ENCODE data around the gene GINS3.

The GINS3 gene

GRCh38 chr16:58425756-58426494, 33.7 kb downstream of the GINS3 start:
- no peak for TF ChIP-seq CTCF (IDR thresholded peaks at IDR 0.05; ENCODE audit: low read depth, low read length)
- H3K4me3 ChIP-seq (ENCODE audit: low read depth, low read length) = no peak overlapping the region

GRCh38 chr16:58426966-58427365, 34.7 kb downstream of the GINS3 start:
- H3K4me3 ChIP-seq (ENCODE audit: low read depth, low read length) = no peak overlapping the region
- TF ChIP-seq CTCF (IDR thresholded peaks at IDR 0.05; ENCODE audit: low read depth, low read length) = no peak

- H3K4me3 ChIP-seq (ENCODE audit: low read depth, low read length) = no peak overlapping the region
- TF ChIP-seq CTCF (IDR thresholded peaks at IDR 0.05; ENCODE audit: low read depth, low read length) = no peak
These were observed 36.6 kb downstream of the GINS3 start for GRCh38 chr16:58428621-58429542.

- no peak for TF ChIP-seq CTCF (IDR thresholded peaks at IDR 0.05; ENCODE audit: low read depth, low read length)
- H3K4me3 ChIP-seq (ENCODE audit: low read depth, low read length) = no peak overlapping the region
These were observed 38.4 kb downstream of the GINS3 start for GRCh38 chr16:58430718-58431117.

GRCh38 chr16:58433569-58433951, 41.3 kb downstream of the GINS3 start:
- H3K4me3 ChIP-seq (ENCODE audit: low read depth, low read length) = no peak overlapping the region
- no peak for TF ChIP-seq CTCF (IDR thresholded peaks at IDR 0.05; ENCODE audit: low read depth, low read length)

GRCh38 chr16:58435779-58436178, 43.5 kb downstream of the GINS3 start:
- no peak for TF ChIP-seq CTCF (IDR thresholded peaks at IDR 0.05; ENCODE audit: low read depth, low read length)
- H3K4me3 ChIP-seq (ENCODE audit: low read depth, low read length) = no peak overlapping the region

- no peak overlapping the region for H3K4me3 ChIP-seq (ENCODE audit: low read depth, low read length)
- TF ChIP-seq CTCF (IDR thresholded peaks at IDR 0.05; ENCODE audit: low read depth, low read length) = no peak
These were observed 47.9 kb downstream of the GINS3 start for GRCh38 chr16:58440131-58440530.

All from WI38 (cell line).